ENCODE results near the gene TSPAN2. TPM values are rescaled to one million over a fixed set of nuclear protein-coding genes. Genes with fewer than 3 reads are reported as not detected.
A peak's percentile ranks its signal among the peaks of the same experiment; 100 is the strongest.

The TSPAN2 gene
- polyA plus RNA-seq, 4 donors, result 1.4 to 5.5 (median 5.0) TPM; not detected in 1

GRCh38 chr1:115112496-115113375, 23.4 kb upstream of the TSPAN2 start:
- FAIRE-seq (no peak), DNase-seq (peak; percentile 27 to 53)
- Histone ChIP-seq H3K4me3 (ENCODE audit: low read depth in 1 of 3, low read length in 3 of 3) (no peak overlapping the region), H3K9me3 (ENCODE audit: control insufficient read depth in 2 of 2, insufficient read depth in 1 of 2, low read depth in 1 of 2, low read length in 1 of 2) (peaks cover 0 to 3% of the 10 kb centered on the region in 2 donors), H3K36me3 (ENCODE audit: control insufficient read depth in 3 of 3, insufficient read depth in 2 of 3, low read depth in 1 of 3, low read length in 3 of 3) (no peaks in the 10 kb centered on the region), H3K27ac (ENCODE audit: low read depth in 1 of 3, low read length in 2 of 3) (no peak overlapping the region), H3K4me1 (ENCODE audit: control insufficient read depth in 3 of 3, insufficient read depth in 2 of 3, low read depth in 1 of 3, low read length in 2 of 3) (peaks cover 0 to 8% (median 0%) of the 10 kb centered on the region in 3 donors), H3K27me3 (ENCODE audit: control insufficient read depth in 3 of 3, insufficient read depth in 3 of 3, low read length in 3 of 3) (no peaks in the 10 kb centered on the region)
- 29 to 31% (median 29%) methylated on average over 18 of the region's 18 CpGs for WGBS, 3 donors

GRCh38 chr1:115107516-115108260, 18.4 kb upstream of the TSPAN2 start:
- H3K27me3 ChIP-seq (ENCODE audit: control insufficient read depth in 3 of 3, insufficient read depth in 3 of 3, low read length in 3 of 3), result no peaks in the 10 kb centered on the region
- no peak overlapping the region for H3K4me3 ChIP-seq (ENCODE audit: low read depth in 1 of 3, low read length in 3 of 3)
- peaks cover 0 to 13% (median 0%) of the 10 kb centered on the region in 3 donors for H3K4me1 ChIP-seq (ENCODE audit: control insufficient read depth in 3 of 3, insufficient read depth in 2 of 3, low read depth in 1 of 3, low read length in 2 of 3)
- DNase-seq (peak in 1 of 2 donors; percentile 59), FAIRE-seq (no peak)
- H3K36me3 ChIP-seq (ENCODE audit: control insufficient read depth in 3 of 3, insufficient read depth in 2 of 3, low read depth in 1 of 3, low read length in 3 of 3), result no peaks in the 10 kb centered on the region
- H3K27ac ChIP-seq (ENCODE audit: low read depth in 1 of 3, low read length in 2 of 3), result no peak overlapping the region
- H3K9me3 ChIP-seq (ENCODE audit: control insufficient read depth in 2 of 2, insufficient read depth in 1 of 2, low read depth in 1 of 2, low read length in 1 of 2), result peaks cover 0 to 3% of the 10 kb centered on the region in 2 donors
- 79 to 86% (median 83%) methylated on average over 5 of the region's 5 CpGs for WGBS, 3 donors

GRCh38 chr1:115105831-115106230, 16.5 kb upstream of the TSPAN2 start:
- DNase-seq, result no peak
- no peak overlapping the region for H3K4me3 ChIP-seq (ENCODE audit: low read depth in 1 of 3, low read length in 3 of 3)
- WGBS, 3 donors, result 77 to 88% (median 78%) methylated on average over 3 of the region's 3 CpGs
- FAIRE-seq, result no peak
- peaks cover 0 to 3% of the 10 kb centered on the region in 2 donors for H3K9me3 ChIP-seq (ENCODE audit: control insufficient read depth in 2 of 2, insufficient read depth in 1 of 2, low read depth in 1 of 2, low read length in 1 of 2)
- H3K36me3 ChIP-seq (ENCODE audit: control insufficient read depth in 3 of 3, insufficient read depth in 2 of 3, low read depth in 1 of 3, low read length in 3 of 3), result no peaks in the 10 kb centered on the region
- peaks cover 0 to 13% (median 0%) of the 10 kb centered on the region in 3 donors for H3K4me1 ChIP-seq (ENCODE audit: control insufficient read depth in 3 of 3, insufficient read depth in 2 of 3, low read depth in 1 of 3, low read length in 2 of 3)
- no peak overlapping the region for H3K27ac ChIP-seq (ENCODE audit: low read depth in 1 of 3, low read length in 2 of 3)
- no peaks in the 10 kb centered on the region for H3K27me3 ChIP-seq (ENCODE audit: control insufficient read depth in 3 of 3, insufficient read depth in 3 of 3, low read length in 3 of 3)

GRCh38 chr1:115099693-115100050, 10.4 kb upstream of the TSPAN2 start:
- WGBS, 3 donors, result 0 to 11% (median 4%) methylated on average over 1 of the region's 1 CpG
- no peak for DNase-seq
- FAIRE-seq, result no peak

GRCh38 chr1:115098979-115099692, 9.8 kb upstream of the TSPAN2 start:
- H3K27ac ChIP-seq (ENCODE audit: low read depth in 1 of 3, low read length in 2 of 3), result peak overlapping the region; percentile 71 to 93 (median 76)
- FAIRE-seq (no peak), DNase-seq (peak; percentile 82 to 90)
- H3K36me3 ChIP-seq (ENCODE audit: control insufficient read depth in 3 of 3, insufficient read depth in 2 of 3, low read depth in 1 of 3, low read length in 3 of 3), result no peaks in the 10 kb centered on the region
- no peaks in the 10 kb centered on the region for H3K9me3 ChIP-seq (ENCODE audit: control insufficient read depth in 2 of 2, insufficient read depth in 1 of 2, low read depth in 1 of 2, low read length in 1 of 2)
- H3K27me3 ChIP-seq (ENCODE audit: control insufficient read depth in 3 of 3, insufficient read depth in 3 of 3, low read length in 3 of 3), result no peaks in the 10 kb centered on the region
- WGBS, 3 donors, result 4 to 20% (median 8%) methylated on average over 13 of the region's 13 CpGs
- H3K4me1 ChIP-seq (ENCODE audit: control insufficient read depth in 3 of 3, insufficient read depth in 2 of 3, low read depth in 1 of 3, low read length in 2 of 3), result peaks cover 0 to 13% (median 0%) of the 10 kb centered on the region in 3 donors
- peak overlapping the region in 2 of 3 donors; percentile 51 to 61 for H3K4me3 ChIP-seq (ENCODE audit: low read depth in 1 of 3, low read length in 3 of 3)

More at GRCh38 chr1:115099693-115100050, 10.4 kb upstream of the TSPAN2 start:
- Histone ChIP-seq H3K4me3 (ENCODE audit: low read depth in 1 of 3, low read length in 3 of 3) (peak overlapping the region in 2 of 3 donors; percentile 51 to 61), H3K27me3 (ENCODE audit: control insufficient read depth in 3 of 3, insufficient read depth in 3 of 3, low read length in 3 of 3) (no peaks in the 10 kb centered on the region), H3K9me3 (ENCODE audit: control insufficient read depth in 2 of 2, insufficient read depth in 1 of 2, low read depth in 1 of 2, low read length in 1 of 2) (no peaks in the 10 kb centered on the region), H3K27ac (ENCODE audit: low read depth in 1 of 3, low read length in 2 of 3) (peak overlapping the region; percentile 71 to 93 (median 76)), H3K4me1 (ENCODE audit: control insufficient read depth in 3 of 3, insufficient read depth in 2 of 3, low read depth in 1 of 3, low read length in 2 of 3) (peaks cover 0 to 13% (median 0%) of the 10 kb centered on the region in 3 donors), H3K36me3 (ENCODE audit: control insufficient read depth in 3 of 3, insufficient read depth in 2 of 3, low read depth in 1 of 3, low read length in 3 of 3) (no peaks in the 10 kb centered on the region)

GRCh38 chr1:115092175-115092574, 2.9 kb upstream of the TSPAN2 start:
- FAIRE-seq (no peak), DNase-seq (no peak)
- no peak overlapping the region for H3K4me3 ChIP-seq (ENCODE audit: low read depth in 1 of 3, low read length in 3 of 3)
- H3K27me3 ChIP-seq (ENCODE audit: control insufficient read depth in 3 of 3, insufficient read depth in 3 of 3, low read length in 3 of 3), result no peaks in the 10 kb centered on the region
- 95 to 100% (median 100%) methylated on average over 1 of the region's 1 CpG for WGBS, 3 donors
- H3K9me3 ChIP-seq (ENCODE audit: control insufficient read depth in 2 of 2, insufficient read depth in 1 of 2, low read depth in 1 of 2, low read length in 1 of 2), result no peaks in the 10 kb centered on the region
- peaks cover 0 to 6% (median 4%) of the 10 kb centered on the region in 3 donors for H3K4me1 ChIP-seq (ENCODE audit: control insufficient read depth in 3 of 3, insufficient read depth in 2 of 3, low read depth in 1 of 3, low read length in 2 of 3)
- no peak overlapping the region for H3K27ac ChIP-seq (ENCODE audit: low read depth in 1 of 3, low read length in 2 of 3)
- no peaks in the 10 kb centered on the region for H3K36me3 ChIP-seq (ENCODE audit: control insufficient read depth in 3 of 3, insufficient read depth in 2 of 3, low read depth in 1 of 3, low read length in 3 of 3)

GRCh38 chr1:115091572-115091971, 2.3 kb upstream of the TSPAN2 start:
- H3K4me3 ChIP-seq (ENCODE audit: low read depth in 1 of 3, low read length in 3 of 3), result no peak overlapping the region
- no peak for DNase-seq
- FAIRE-seq, result no peak
- H3K4me1 ChIP-seq (ENCODE audit: control insufficient read depth in 3 of 3, insufficient read depth in 2 of 3, low read depth in 1 of 3, low read length in 2 of 3), result peaks cover 0 to 6% (median 4%) of the 10 kb centered on the region in 3 donors
- H3K9me3 ChIP-seq (ENCODE audit: control insufficient read depth in 2 of 2, insufficient read depth in 1 of 2, low read depth in 1 of 2, low read length in 1 of 2), result no peaks in the 10 kb centered on the region
- H3K27me3 ChIP-seq (ENCODE audit: control insufficient read depth in 3 of 3, insufficient read depth in 3 of 3, low read length in 3 of 3), result no peaks in the 10 kb centered on the region
- 94 to 98% (median 96%) methylated on average over 2 of the region's 2 CpGs for WGBS, 3 donors
- H3K27ac ChIP-seq (ENCODE audit: low read depth in 1 of 3, low read length in 2 of 3), result no peak overlapping the region
- H3K36me3 ChIP-seq (ENCODE audit: control insufficient read depth in 3 of 3, insufficient read depth in 2 of 3, low read depth in 1 of 3, low read length in 3 of 3), result no peaks in the 10 kb centered on the region

GRCh38 chr1:115090956-115091355, 1.7 kb upstream of the TSPAN2 start:
- no peak for DNase-seq
- Histone ChIP-seq H3K27me3 (ENCODE audit: control insufficient read depth in 3 of 3, insufficient read depth in 3 of 3, low read length in 3 of 3) (no peaks in the 10 kb centered on the region), H3K4me1 (ENCODE audit: control insufficient read depth in 3 of 3, insufficient read depth in 2 of 3, low read depth in 1 of 3, low read length in 2 of 3) (peaks cover 0 to 6% (median 4%) of the 10 kb centered on the region in 3 donors), H3K9me3 (ENCODE audit: control insufficient read depth in 2 of 2, insufficient read depth in 1 of 2, low read depth in 1 of 2, low read length in 1 of 2) (no peaks in the 10 kb centered on the region), H3K27ac (ENCODE audit: low read depth in 1 of 3, low read length in 2 of 3) (no peak overlapping the region), H3K4me3 (ENCODE audit: low read depth in 1 of 3, low read length in 3 of 3) (no peak overlapping the region), H3K36me3 (ENCODE audit: control insufficient read depth in 3 of 3, insufficient read depth in 2 of 3, low read depth in 1 of 3, low read length in 3 of 3) (no peaks in the 10 kb centered on the region)
- 88 to 92% (median 91%) methylated on average over 4 of the region's 4 CpGs for WGBS, 3 donors
- FAIRE-seq, result no peak
